HG02571 (cell line): ENCODE measurements around the gene SMC1A.

Experiments used
- ATAC-seq: cut with Tn5 transposase; IDR thresholded peaks from one replicate; pipeline ENCODE4 v1.9.1; 2021; ENCODE audit warnings: mild to moderate bottlenecking, moderate library complexity; ENCODE audit not compliant: unreplicated experiment

Gene SMC1A

DNA sequence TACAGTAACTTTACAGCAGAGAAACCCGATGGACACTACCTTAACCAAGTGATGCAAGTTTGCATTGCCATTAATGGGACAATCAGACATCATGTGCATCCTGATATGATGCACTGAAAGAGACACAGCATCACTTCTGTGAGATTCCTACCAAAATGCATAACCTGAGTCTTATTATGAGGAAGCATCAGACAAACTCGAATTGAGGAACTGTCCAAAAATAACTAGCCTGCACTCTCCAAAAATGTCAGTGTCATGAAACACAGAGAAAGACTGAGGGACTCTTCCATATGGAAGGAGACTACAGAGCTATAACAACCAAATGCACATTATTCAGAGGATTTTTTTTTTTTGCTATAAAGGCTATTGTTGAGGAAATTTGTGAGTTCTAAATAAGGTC lies 74.5 kb downstream of the SMC1A start:
- no peak for ATAC-seq

DNA sequence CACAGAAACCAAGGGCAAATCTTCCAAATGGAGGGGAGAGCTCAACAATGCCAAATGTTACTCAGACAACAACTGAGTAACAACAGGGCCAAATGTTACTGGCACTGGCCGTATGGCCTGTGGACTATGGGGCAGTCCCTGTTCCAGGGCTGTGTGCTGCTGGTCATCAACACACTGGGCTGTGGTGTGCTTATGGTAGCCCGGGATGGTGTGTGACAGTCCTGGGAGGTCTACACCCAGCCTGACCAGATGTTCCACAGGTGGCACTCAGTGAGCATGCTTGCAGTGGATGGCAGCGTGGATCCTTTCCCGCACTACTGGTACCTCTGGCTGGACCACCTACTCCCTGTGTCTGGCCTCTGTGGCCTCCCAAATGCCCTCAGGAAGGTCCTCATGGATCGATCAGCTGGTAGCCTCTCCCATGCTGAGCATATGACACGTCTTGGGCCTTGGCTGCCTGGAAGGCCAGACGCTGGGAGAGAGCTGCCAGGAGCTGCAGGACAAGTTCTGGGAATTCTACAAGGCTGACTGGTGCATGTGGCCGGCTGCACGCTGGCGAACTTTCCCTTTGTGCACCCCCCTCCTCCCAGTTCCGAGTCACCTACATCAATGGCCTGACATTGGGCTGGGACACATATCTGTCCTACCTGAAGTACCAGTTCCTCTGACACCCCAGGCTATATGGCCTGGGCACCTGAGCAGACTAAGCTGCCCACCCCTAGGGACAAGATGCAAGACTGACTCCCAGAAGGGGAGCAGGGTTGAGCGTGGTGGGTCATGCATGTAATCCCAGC lies 81.4 kb downstream of the SMC1A start:
- ATAC-seq: no peak

DNA sequence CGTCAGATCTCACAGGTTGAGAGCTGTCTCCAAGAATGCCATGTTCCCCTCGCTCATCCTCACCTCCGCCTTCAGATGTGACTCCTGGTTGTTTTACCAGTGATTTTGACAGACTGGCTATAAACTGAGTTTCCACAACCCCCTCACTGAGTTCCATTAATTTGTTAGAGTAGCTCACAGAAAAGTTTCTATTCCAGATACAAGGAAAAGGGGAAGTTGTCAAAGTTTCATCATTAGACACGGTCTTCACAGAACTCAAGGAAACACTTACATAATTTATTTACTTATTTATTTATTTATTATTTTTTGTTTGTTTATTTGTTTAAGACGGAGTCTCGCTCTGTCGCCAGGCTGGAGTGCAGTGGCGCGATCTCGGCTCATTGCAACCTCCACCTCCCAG lies 85.4 kb downstream of the SMC1A start:
- ATAC-seq: no peak

DNA sequence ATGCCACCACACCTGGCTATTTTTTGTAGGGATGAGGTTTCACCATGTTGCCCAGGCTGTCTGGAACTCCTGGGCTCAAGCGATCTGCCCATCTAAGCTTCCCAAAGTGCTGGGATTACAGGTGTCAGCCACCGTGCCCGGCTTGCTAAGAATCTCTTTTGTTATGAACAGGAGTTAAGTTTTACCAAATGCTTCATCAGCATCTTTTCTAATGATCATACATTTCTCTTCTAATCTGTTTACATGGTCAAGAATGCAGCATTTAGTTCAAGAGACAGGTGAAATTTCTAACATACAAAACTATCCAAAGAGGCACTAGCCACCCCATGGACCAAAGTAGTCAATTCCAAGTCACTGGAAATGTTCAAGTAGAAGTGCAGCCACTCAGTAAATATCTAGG lies 88.6 kb downstream of the SMC1A start:
- ATAC-seq: no peak

DNA sequence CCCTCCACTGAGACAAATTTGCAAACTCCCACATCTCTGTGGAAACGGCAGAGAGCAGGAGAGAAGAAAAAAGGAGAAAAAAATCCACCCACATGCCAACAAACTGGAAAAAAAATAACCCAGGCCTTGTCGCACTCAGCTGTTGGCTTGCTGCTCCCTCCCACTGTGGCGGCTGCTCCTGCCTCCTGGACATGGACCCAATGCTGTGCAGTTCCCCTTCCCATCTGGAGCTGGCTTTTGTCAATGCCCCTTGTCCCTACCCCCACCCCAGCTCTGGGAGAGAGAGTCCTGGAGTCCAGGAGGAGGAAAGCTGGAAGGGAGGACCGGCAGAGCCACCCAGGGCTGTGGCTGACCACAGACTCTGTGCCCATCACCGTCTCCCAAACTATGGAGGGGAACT lies 90.2 kb downstream of the SMC1A start:
- ATAC-seq: no peak

DNA sequence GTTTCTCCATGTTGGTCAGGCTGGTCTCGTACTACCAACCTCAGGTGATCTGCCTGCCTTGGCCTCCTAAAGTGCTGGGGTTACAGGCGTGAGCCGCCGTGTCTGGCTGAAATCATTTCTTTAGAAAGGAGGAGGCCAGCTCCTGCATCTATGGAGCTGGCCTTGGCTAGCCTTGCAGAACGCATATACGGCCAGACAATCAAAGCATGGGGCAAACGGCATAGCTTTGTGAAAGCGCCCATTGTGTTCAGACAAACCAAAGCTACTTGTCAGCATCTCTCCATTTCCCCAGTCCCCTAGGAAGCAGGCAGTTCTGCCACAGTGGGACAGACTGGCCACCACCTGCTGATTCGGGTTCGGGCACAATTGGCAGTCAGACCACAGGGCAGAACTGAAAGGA lies 92.1 kb downstream of the SMC1A start:
- ATAC-seq: no peak

DNA sequence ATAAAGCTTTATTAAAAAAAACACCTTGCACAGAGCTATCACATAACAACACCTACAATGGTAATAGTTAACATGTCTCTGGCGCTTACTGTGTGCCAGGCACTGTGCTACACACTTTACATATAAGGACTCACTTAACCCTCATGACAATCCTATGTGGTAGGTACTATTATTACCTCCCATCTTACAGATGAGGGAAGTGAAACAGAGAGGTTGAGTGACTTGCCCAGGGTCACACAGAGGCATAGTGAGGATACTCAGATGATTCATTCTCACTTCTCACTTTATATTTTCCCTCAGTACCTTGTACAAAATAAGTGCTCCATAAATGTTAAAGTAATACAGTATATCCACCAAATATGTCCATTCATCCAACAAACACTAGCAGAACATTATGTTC lies 97.7 kb downstream of the SMC1A start:
- ATAC-seq: no peak
